Gastroesophageal sphincter (tissue), 4 donors: ENCODE data around the gene EHBP1. TPM values are rescaled to one million over a fixed set of nuclear protein-coding genes. Genes with fewer than 3 reads are reported as not detected.

Source experiments
- ATAC-seq: fragments of 150-250 bp; one replicate; pipeline ENCODE4 v1.9.1; 2016; ENCODE audit warnings: mild to moderate bottlenecking, moderate library complexity
- H3K27ac ChIP-seq, 4 donors: fragments of 200-600 bp; sonication (generic) in 3 of 4; 1 replicate in 3 of 4; 2 replicates in 1 of 4; pipeline ENCODE4 v1.5.1; 2016 to 2019
- H3K27me3 ChIP-seq: fragments of 200-600 bp; sonication (generic); one replicate; pipeline ENCODE4 v1.5.1; 2019
- H3K36me3 ChIP-seq, 2 donors: fragments of 200-600 bp; sonication (generic); one replicate each; pipeline ENCODE4 v1.5.1; 2019; ENCODE audit warnings: control low read depth in 1 of 2
- H3K4me1 ChIP-seq, 3 donors: fragments of 200-600 bp; sonication (generic); 1 replicate in 2 of 3; 2 replicates in 1 of 3; pipeline ENCODE4 v1.5.1; 2016 to 2019; ENCODE audit warnings: control low read depth in 2 of 3
- H3K4me3 ChIP-seq, 2 donors: fragments of 200-600 bp; sonication (generic); one replicate each; pipeline ENCODE4 v1.5.1; 2019; ENCODE audit warnings: mild to moderate bottlenecking in 1 of 2, moderate library complexity in 1 of 2
- H3K9me3 ChIP-seq, 3 donors: fragments of 200-600 bp; sonication (generic); one replicate each; pipeline ENCODE4 v1.5.1; 2017 to 2019; ENCODE audit warnings: control low read depth in 2 of 3
- EP300 ChIP-seq: sonication (generic); formaldehyde crosslinking; IDR thresholded peaks from one replicate; pipeline ENCODE4 v1.6.1; 2017; ENCODE audit warnings: antibody characterized with exemption, mild to moderate bottlenecking
- POLR2A ChIP-seq, 2 donors: fragments of 450-650 bp; IDR thresholded peaks; one replicate each; pipeline ENCODE4 v1.6.1; 2017; ENCODE audit warnings: antibody characterized with exemption in 2 of 2, mild to moderate bottlenecking in 2 of 2, moderate library complexity in 1 of 2
- POLR2AphosphoS5 ChIP-seq: sonication (generic); formaldehyde crosslinking; IDR thresholded peaks from one replicate; pipeline ENCODE4 v1.6.1; 2017; ENCODE audit warnings: antibody characterized with exemption
- WGBS, 2 donors: methylation state at CpG; one replicate each; pipeline ENCODE4 v1.1.5; 2018; ENCODE audit warnings: low coverage in 1 of 2; 5-methylcytosine and 5-hydroxymethylcytosine counted together
- total RNA-seq, 4 donors: library from RNA; depleted of rRNA; stranded (reverse); fragments of >200 nt; gene quantifications; one replicate each; pipeline ENCODE4 v1.1.0, GENCODE V29; 2016
- TF ChIP-seq, protein P1 (sequence below), 4 experiments: fragments of 200-600 bp in 2 of 4; fragments of 450-650 bp in 2 of 4; sonication (generic) in 1 of 4; IDR thresholded peaks; one replicate each; pipeline ENCODE4 v1.5.1; 2017 to 2019; ENCODE audit warnings: antibody characterized with exemption in 4 of 4, mild to moderate bottlenecking in 2 of 4, moderate library complexity in 2 of 4

The EHBP1 gene
- total RNA-seq, 4 donors from 2014 or later = 82.4 to 159 (median 146) TPM

DNA sequence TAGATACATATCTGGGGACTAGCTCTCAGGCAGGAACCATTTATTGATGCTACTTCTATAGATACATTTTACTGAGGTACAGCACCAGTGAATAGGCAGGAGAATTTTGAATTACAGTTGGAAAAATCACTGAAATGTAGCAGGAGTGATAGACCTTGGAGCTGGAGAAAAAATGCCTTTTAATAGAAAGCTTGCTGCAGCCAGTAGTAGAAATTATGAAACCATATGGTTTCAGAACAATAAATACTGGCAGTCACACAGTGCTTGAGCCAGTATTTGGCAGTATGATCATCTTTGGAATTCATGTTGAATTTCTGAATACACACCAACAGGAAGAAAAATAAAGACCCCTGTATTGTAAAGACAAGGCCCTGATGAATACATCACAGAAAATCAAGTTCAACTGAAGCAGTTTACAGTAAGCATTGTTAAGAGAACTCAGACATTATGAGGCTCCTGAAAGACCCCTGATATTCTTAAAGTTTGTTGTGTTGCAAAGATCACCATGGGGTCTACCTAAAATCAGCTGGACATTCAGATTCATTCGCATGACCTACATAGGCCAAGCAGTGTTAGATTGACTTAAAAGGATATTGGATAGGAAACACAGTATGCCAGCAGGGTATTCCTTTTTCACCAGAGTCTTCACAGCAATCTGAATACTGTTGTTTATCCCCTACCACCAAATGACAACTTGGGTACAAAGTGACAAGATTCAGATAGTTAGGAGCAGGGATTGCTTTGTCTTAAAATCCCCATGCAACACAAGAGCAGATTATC is 139.0 kb downstream of the EHBP1 start:
- H3K36me3 ChIP-seq = peaks cover 0 to 44% of the 10 kb centered on the region in 2 donors
- 83 to 91% methylated on average over 1 of the region's 1 CpG for WGBS, 2 donors

DNA sequence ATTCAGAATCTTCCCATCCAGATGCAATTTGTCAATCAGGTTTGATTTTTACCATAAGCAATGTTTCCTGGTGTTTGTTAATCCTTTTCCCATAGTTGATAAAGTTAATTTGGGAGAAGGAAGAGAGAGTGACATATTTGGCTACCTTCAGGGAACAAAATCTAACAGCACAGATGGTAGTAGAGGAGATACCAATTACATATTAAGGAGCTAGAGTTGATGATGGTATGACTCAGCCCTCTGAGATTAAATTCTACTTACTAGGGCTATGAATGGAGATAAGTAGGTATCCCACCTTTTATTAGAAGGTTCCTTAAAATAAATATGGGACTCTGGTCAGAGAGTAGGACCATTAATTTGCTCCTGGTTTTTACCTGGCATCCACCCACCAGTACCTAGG is 139.7 kb downstream of the EHBP1 start:
- ATAC-seq = no peak
- TF ChIP-seq POLR2A (IDR thresholded peaks at IDR 0.05) = no peak
- H3K36me3 ChIP-seq = peaks cover 0 to 52% of the 10 kb centered on the region in 2 donors

More for the DNA sequence above, 139.0 kb downstream of the EHBP1 start:
- Histone ChIP-seq H3K27me3 (no peaks in the 10 kb centered on the region), H3K4me1 (no peaks in the 10 kb centered on the region), H3K9me3 (peaks cover 0 to 16% (median 0%) of the 10 kb centered on the region in 3 donors), H3K27ac (no peak overlapping the region), H3K4me3 (no peak overlapping the region)
- no peak for ATAC-seq
- TF ChIP-seq POLR2AphosphoS5 = no peak
- no peak for TF ChIP-seq POLR2A (IDR thresholded peaks at IDR 0.05)
- TF ChIP-seq EP300 = no peak
- TF ChIP-seq, protein P1, sequence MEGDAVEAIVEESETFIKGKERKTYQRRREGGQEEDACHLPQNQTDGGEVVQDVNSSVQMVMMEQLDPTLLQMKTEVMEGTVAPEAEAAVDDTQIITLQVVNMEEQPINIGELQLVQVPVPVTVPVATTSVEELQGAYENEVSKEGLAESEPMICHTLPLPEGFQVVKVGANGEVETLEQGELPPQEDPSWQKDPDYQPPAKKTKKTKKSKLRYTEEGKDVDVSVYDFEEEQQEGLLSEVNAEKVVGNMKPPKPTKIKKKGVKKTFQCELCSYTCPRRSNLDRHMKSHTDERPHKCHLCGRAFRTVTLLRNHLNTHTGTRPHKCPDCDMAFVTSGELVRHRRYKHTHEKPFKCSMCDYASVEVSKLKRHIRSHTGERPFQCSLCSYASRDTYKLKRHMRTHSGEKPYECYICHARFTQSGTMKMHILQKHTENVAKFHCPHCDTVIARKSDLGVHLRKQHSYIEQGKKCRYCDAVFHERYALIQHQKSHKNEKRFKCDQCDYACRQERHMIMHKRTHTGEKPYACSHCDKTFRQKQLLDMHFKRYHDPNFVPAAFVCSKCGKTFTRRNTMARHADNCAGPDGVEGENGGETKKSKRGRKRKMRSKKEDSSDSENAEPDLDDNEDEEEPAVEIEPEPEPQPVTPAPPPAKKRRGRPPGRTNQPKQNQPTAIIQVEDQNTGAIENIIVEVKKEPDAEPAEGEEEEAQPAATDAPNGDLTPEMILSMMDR (IDR thresholded peaks at IDR 0.05) = no peak

DNA sequence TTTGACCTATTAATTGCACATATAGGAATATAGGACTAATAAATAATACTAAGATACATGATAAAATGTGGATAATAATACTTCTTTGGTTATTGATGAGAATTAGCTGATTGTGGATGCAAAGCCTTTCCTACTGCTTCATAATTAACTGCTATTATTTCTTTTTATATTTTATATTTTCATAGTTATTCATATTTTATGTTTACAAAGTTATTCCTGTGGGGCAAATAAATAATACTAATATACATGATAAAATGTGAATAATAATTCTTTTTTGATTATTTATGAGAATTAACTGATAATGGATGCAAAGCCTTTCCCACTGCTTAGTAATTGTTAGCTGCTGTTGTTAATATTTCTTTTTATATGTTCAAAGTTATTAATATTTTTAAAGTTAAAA is 146.7 kb downstream of the EHBP1 start:
- Histone ChIP-seq H3K4me3 (no peak overlapping the region), H3K27me3 (no peaks in the 10 kb centered on the region), H3K27ac (no peak overlapping the region), H3K36me3 (peaks cover 0 to 68% of the 10 kb centered on the region in 2 donors), H3K4me1 (peaks cover 0 to 9% (median 0%) of the 10 kb centered on the region in 3 donors), H3K9me3 (no peaks in the 10 kb centered on the region)
- ATAC-seq = no peak
- TF ChIP-seq EP300 (no peak), POLR2A (IDR thresholded peaks at IDR 0.05) (no peak), POLR2AphosphoS5 (no peak)
- TF ChIP-seq, protein P1 (IDR thresholded peaks at IDR 0.05) = no peak

More for the DNA sequence above, 139.7 kb downstream of the EHBP1 start:
- peaks cover 0 to 16% (median 0%) of the 10 kb centered on the region in 3 donors for H3K9me3 ChIP-seq
- no peaks in the 10 kb centered on the region for H3K4me1 ChIP-seq
- H3K27ac ChIP-seq = no peak overlapping the region
- no peak overlapping the region for H3K4me3 ChIP-seq
- no peaks in the 10 kb centered on the region for H3K27me3 ChIP-seq

DNA sequence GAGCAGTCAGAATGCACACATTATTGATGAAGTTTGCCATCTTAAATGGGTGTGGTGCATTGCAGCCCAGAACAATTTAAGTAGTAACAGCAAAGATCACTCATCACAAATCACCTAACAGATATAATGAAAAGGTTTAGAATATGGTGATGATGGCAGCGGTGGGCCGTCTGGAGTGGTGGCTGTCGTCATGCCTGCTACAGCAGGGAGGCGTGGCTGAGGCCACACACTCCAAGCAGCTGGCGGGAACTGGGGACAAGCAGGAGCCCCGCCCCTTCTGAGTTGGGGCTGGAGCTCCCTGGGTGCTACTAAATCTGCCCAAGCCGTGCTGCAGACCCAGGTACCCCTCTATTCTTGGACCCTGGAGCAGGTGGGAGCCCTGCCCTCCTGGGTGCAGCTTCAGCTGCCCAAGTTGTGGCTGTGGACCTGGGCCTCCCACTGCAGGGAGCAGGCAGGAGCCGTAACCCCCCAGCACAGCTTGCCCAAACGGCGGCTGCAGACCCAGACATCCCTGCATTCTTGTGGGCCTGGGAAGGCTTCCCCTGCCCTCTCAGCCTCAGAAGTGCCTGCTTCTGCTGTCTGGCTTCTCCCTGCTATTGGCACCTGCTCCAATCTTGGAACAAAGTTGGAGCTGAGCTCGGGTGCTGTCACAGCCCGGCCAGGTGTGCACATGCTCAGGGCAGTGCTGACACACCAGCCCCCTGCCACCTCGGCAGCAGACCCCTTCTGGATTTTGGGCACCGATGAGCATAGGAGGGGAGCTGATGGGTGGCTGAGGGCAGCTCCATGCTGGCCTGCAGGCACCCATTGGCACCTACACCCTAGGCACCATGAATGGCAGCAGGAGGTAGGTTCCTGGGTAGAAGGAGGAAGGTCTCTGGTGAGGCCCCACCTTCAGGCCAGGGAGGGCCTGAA is 149.3 kb downstream of the EHBP1 start:
- TF ChIP-seq EP300 (no peak), POLR2A (IDR thresholded peaks at IDR 0.05) (no peak), POLR2AphosphoS5 (no peak)
- TF ChIP-seq, protein P1 (IDR thresholded peaks at IDR 0.05) = no peak
- no peak overlapping the region for H3K27ac ChIP-seq
- H3K9me3 ChIP-seq = no peaks in the 10 kb centered on the region
- no peaks in the 10 kb centered on the region for H3K27me3 ChIP-seq
- ATAC-seq = no peak
- H3K4me1 ChIP-seq = peaks cover 0 to 9% (median 0%) of the 10 kb centered on the region in 3 donors
- no peak overlapping the region for H3K4me3 ChIP-seq
- H3K36me3 ChIP-seq = peaks cover 0 to 59% of the 10 kb centered on the region in 2 donors
- WGBS, 2 donors = no CpG with 5 or more reads among the region's 14 CpGs

DNA sequence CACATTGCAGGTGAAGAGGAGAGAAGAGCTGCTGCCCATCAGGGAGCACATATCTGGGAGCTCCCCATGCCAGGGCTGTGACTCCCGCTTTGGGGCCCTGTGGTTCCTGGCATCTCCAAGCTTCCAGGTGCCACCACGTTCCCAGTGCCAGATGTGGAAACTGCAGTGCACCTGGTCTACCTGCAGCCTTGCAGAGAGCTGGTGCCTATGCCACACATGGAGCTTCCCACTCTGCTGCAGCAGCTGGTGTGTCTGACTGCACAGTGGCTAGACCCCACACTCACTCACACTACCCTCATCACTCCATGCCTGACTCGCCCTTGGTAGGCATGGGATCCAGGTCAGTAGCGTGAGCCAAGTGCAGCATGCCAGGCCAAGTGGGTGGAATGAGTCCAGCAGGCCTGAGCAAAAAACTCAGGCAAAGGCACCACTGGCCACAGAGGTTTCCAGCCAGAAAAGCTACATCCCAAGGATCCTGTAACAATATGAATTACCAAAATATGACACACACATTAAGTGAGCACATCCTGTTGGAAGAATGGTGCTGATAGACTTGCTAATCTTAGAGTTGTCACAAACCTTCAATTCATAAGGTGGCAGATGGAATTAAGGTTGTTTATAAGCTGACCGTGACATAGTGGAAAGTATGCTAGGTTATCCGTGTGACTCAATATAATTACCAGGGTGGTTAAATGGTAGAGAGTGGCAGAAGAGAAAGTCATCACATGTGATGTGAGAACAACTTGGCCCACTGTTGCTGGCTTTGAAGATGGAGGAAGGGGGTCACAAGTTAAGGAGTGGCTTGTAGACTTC is 150.9 kb downstream of the EHBP1 start:
- Histone ChIP-seq H3K36me3 (peaks cover 0 to 60% of the 10 kb centered on the region in 2 donors), H3K9me3 (no peaks in the 10 kb centered on the region), H3K4me3 (no peak overlapping the region), H3K27me3 (no peaks in the 10 kb centered on the region), H3K27ac (no peak overlapping the region), H3K4me1 (peaks cover 0 to 9% (median 0%) of the 10 kb centered on the region in 3 donors)
- TF ChIP-seq POLR2A (IDR thresholded peaks at IDR 0.05) (no peak), EP300 (no peak), POLR2AphosphoS5 (no peak)
- TF ChIP-seq, protein P1 (IDR thresholded peaks at IDR 0.05) = no peak
- ATAC-seq = no peak
- WGBS, 2 donors = 75 to 76% methylated on average over 2 to 3 of the region's 6 CpGs
